Epithelial cell of prostate (primary cell): ENCODE measurements around the gene PSMD13.
"Not testable (repeated sequence)": the region's sequence is repeated elsewhere in the genome, so short reads cannot be mapped to it uniquely, and the experiment has no call there.

Experiments
- DNase-seq: peaks from one replicate; pipeline ENCODE4 v3.0.0-alpha.2; 2011; ENCODE audit warnings: low read depth, low spot score
- H3K27ac ChIP-seq: fragments of 450-650 bp; 2 replicates; pipeline ENCODE4 v1.5.1; 2017; ENCODE audit warnings: mild to moderate bottlenecking

PSMD13 gene

GRCh38 chr11:236774-237767, at the start of gene PSMD13:
Gene PSMD13 (plus strand): TSS chr11:236976. CDS start chr11:237050, 74 bp downstream.
- peak within 1 kb of the TSS; percentile 93 for H3K27ac ChIP-seq
- DNase-seq = no peak

- not testable (repeated sequence) for H3K27ac ChIP-seq, DNase-seq
These were observed 47.5 kb upstream of the PSMD13 start for GRCh38 chr11:189200-189783.

- DNase-seq, H3K27ac ChIP-seq: not testable (repeated sequence)
These were observed 46.9 kb upstream of the PSMD13 start for GRCh38 chr11:189843-190311.

GRCh38 chr11:190546-190945, 46.2 kb upstream of the PSMD13 start:
- H3K27ac ChIP-seq, DNase-seq: not testable (repeated sequence)

- DNase-seq, H3K27ac ChIP-seq: not testable (repeated sequence)
These were observed 45.0 kb upstream of the PSMD13 start for GRCh38 chr11:191490-192478.

- not testable (repeated sequence) for DNase-seq, H3K27ac ChIP-seq
These were observed 44.1 kb upstream of the PSMD13 start, which contains the start of gene SCGB1C1 for GRCh38 chr11:192674-193128. Gene SCGB1C1 (plus strand): TSS chr11:193078. CDS start chr11:193100, 22 bp downstream.

GRCh38 chr11:193481-193880, 43.3 kb upstream of the PSMD13 start:
- DNase-seq, H3K27ac ChIP-seq: not testable (repeated sequence)

- no peak for DNase-seq
- H3K27ac ChIP-seq = no peak overlapping the region
These were observed 39.7 kb upstream of the PSMD13 start for GRCh38 chr11:196786-197731.

GRCh38 chr11:197741-198235, 39.0 kb upstream of the PSMD13 start:
- DNase-seq = no peak
- no peak overlapping the region for H3K27ac ChIP-seq

- no peak for DNase-seq
These were observed 38.5 kb upstream of the PSMD13 start for GRCh38 chr11:198236-198806.

GRCh38 chr11:199004-199581, 37.7 kb upstream of the PSMD13 start:
- no peak overlapping the region for H3K27ac ChIP-seq
- DNase-seq = no peak

More at GRCh38 chr11:198236-198806, 38.5 kb upstream of the PSMD13 start:
- no peak overlapping the region for H3K27ac ChIP-seq

GRCh38 chr11:199782-200181, 37.0 kb upstream of the PSMD13 start:
- H3K27ac ChIP-seq = no peak overlapping the region
- DNase-seq = no peak

GRCh38 chr11:200224-201003, 36.4 kb upstream of the PSMD13 start:
- H3K27ac ChIP-seq = no peak overlapping the region
- DNase-seq = no peak

- no peak overlapping the region for H3K27ac ChIP-seq
- no peak for DNase-seq
These were observed 34.8 kb upstream of the PSMD13 start for GRCh38 chr11:201966-202365.

GRCh38 chr11:202490-202889, 34.3 kb upstream of the PSMD13 start:
- H3K27ac ChIP-seq = no peak overlapping the region
- DNase-seq = no peak

- no peak for DNase-seq
- no peak overlapping the region for H3K27ac ChIP-seq
These were observed 33.5 kb upstream of the PSMD13 start for GRCh38 chr11:203056-203944.
